ENCODE data around the gene MICOS13.

Gene MICOS13

GRCh38 chr19:5697022-5697889 lies 16.9 kb upstream of the MICOS13 start:
- no peak for DNase-seq (ENCODE audit: low spot score)
- no peak for TF ChIP-seq CTCF (IDR thresholded peaks at IDR 0.05; ENCODE audit: extremely low read depth, missing control alignments)

GRCh38 chr19:5696196-5697021 lies 16.1 kb upstream of the MICOS13 start:
- no peak for DNase-seq (ENCODE audit: low spot score)
- TF ChIP-seq CTCF (IDR thresholded peaks at IDR 0.05; ENCODE audit: extremely low read depth, missing control alignments), result no peak

GRCh38 chr19:5695649-5696195 lies 15.4 kb upstream of the MICOS13 start:
- TF ChIP-seq CTCF (IDR thresholded peaks at IDR 0.05; ENCODE audit: extremely low read depth, missing control alignments), result no peak
- no peak for DNase-seq (ENCODE audit: low spot score)

- TF ChIP-seq CTCF (IDR thresholded peaks at IDR 0.05; ENCODE audit: extremely low read depth, missing control alignments), result no peak
- no peak for DNase-seq (ENCODE audit: low spot score)
These were observed 14.8 kb upstream of the MICOS13 start for GRCh38 chr19:5694956-5695648.

- DNase-seq (ENCODE audit: low spot score), result no peak
- no peak for TF ChIP-seq CTCF (IDR thresholded peaks at IDR 0.05; ENCODE audit: extremely low read depth, missing control alignments)
These were observed 14.0 kb upstream of the MICOS13 start for GRCh38 chr19:5694167-5694955.

GRCh38 chr19:5693195-5694166 lies 13.2 kb upstream of the MICOS13 start:
- DNase-seq (ENCODE audit: low spot score), result no peak
- no peak for TF ChIP-seq CTCF (IDR thresholded peaks at IDR 0.05; ENCODE audit: extremely low read depth, missing control alignments)
